SH-SY5Y (cell line): ENCODE measurements around the gene FLNB.

Experiments
- GATA2 ChIP-seq: IDR thresholded peaks from 2 replicates; pipeline ENCODE4 v1.6.1; 2011; ENCODE audit warnings: mild to moderate bottlenecking, low read depth, low read length
- GATA3 ChIP-seq: IDR thresholded peaks from 2 replicates; pipeline ENCODE4 v1.6.1; 2011; ENCODE audit warnings: low read depth, mild to moderate bottlenecking, low read length, moderate library complexity

- no peak for TF ChIP-seq GATA2
- TF ChIP-seq GATA3: no peak
These were observed 33.3 kb upstream of the FLNB start for GRCh38 chr3:57974796-57975388.
